GM10266 (cell line): ENCODE data around the gene UGT2B7.
A peak's percentile ranks its signal among the peaks of the same experiment; 100 is the strongest.

Experiments used
- DNase-seq: peaks from one replicate; pipeline ENCODE4 v3.0.0; 2012; ENCODE audit errors: extremely low spot score
- TF ChIP-seq, protein P1 (sequence below): IDR thresholded peaks from 2 replicates; pipeline ENCODE4 v1.5.1; 2012; ENCODE audit warnings: mild to moderate bottlenecking, low read depth; ENCODE audit not compliant: control insufficient read depth, insufficient read depth; ENCODE audit errors: missing control alignments

UGT2B7 gene

DNA sequence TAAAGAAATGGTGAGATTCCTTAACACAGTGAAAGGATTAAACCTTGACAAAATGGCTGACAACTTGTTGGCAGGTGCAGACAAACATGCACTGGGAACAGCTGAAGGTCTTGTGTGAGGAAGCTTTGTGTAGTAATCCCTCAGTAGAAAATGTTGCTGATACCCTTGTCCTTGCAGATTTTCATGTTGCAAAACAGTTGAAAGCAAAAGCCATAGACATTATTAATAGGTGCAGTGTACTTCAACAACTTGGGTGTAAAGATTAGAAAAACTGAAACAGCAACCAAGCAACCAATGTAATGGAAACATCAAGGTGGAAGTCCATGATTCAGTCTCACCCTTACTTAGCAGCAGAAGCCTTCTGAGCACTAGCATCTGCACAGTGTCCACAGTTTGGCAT, 29.8 kb downstream of the UGT2B7 start:
- TF ChIP-seq, protein P1, sequence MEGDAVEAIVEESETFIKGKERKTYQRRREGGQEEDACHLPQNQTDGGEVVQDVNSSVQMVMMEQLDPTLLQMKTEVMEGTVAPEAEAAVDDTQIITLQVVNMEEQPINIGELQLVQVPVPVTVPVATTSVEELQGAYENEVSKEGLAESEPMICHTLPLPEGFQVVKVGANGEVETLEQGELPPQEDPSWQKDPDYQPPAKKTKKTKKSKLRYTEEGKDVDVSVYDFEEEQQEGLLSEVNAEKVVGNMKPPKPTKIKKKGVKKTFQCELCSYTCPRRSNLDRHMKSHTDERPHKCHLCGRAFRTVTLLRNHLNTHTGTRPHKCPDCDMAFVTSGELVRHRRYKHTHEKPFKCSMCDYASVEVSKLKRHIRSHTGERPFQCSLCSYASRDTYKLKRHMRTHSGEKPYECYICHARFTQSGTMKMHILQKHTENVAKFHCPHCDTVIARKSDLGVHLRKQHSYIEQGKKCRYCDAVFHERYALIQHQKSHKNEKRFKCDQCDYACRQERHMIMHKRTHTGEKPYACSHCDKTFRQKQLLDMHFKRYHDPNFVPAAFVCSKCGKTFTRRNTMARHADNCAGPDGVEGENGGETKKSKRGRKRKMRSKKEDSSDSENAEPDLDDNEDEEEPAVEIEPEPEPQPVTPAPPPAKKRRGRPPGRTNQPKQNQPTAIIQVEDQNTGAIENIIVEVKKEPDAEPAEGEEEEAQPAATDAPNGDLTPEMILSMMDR = no peak
- DNase-seq = no peak

DNA sequence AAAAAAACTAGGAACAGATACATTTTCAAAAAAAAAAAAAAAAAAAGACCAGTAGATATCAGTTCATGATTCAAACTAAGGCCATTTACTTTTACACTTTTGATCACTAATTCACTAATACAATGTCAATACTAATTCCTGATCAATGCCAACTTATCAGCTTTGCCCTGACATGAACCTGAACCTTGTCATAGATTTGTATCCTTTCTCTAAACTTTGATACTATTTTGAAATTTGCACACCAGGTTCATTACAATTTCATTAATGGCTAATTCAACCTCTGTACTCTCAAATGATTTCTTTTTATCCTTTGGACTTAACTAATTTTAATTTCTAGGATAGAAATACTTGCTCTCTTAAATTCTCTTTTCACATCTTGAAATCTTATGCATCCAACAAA, 37.7 kb downstream of the UGT2B7 start:
- no peak for DNase-seq
- TF ChIP-seq, protein P1 = no peak

- TF ChIP-seq, protein P1 = no peak
- no peak for DNase-seq
Measured at GRCh38 chr4:69134471-69134870, 38.2 kb downstream of the UGT2B7 start.

DNA sequence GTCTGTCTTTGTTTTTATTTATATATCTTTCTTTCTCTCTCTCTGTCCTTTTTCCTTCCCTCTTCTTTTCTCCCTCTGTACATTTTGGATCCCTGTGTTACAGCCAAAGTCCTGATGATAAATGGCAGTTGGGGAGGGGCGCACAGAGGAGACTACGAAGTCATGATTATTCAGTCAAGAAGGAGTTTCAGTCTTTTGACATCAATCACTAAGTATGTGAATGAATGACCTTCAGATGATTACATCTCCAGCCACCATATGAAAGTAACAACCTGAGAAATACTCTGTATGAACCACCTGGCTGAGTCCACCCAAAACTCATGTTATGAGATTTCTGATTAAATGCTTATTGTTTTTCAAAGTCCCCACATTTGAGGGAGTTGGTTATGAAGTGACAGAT, 45.0 kb downstream of the UGT2B7 start:
- TF ChIP-seq, protein P1 = no peak
- no peak for DNase-seq

DNA sequence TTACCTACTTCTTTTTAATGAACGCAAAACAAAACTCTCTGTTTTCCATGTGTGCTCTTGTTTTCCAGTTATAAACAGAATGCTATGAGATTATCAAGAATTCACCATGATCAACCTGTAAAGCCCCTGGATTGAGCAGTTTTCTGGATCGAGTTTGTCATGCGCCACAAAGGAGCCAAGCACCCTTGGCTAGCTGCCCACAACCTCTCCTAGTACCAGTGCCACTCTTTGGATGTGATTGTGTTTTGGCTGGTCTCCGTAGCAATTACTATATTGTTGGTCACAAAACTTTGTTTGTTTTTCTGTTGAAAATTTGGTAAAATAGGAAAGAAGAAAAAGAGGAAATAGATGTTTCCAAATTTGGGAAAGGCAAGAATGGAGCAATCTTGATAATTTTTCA, 51.1 kb downstream of the UGT2B7 start:
- DNase-seq = no peak
- TF ChIP-seq, protein P1 = no peak

GRCh38 chr4:69154021-69154420, 57.7 kb downstream of the UGT2B7 start:
- TF ChIP-seq, protein P1 = no peak
- DNase-seq = no peak

DNA sequence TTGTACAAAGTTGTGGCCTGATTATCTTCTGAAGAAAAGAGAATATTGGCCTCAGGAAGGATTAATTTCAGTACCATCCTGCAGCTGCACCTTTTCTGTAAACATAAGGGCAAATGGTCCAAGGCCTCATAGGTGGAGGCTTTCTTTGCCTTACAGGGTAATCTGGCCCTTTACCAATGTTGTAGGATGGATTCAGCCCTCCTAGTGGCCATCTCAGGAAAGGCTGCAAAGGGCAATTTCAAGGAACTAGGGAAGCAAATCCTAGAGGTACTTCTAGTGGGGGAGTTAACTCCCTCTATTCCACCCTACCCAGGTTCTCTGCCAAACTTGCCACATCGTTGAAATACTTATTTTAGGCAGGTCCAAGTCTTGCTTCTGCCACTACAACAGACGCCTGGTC, 60.6 kb downstream of the UGT2B7 start:
- TF ChIP-seq, protein P1 = peak; percentile 21
- no peak for DNase-seq
